ENCODE data around the gene CCDC194.

- TF ChIP-seq REST (tag by site-specific recombination; IDR thresholded peaks at IDR 0.05) = no peak
- no peak for TF ChIP-seq ZNF157 (tag by site-specific recombination; IDR thresholded peaks at IDR 0.05)
- TF ChIP-seq ZBTB21 (tag by site-specific recombination; IDR thresholded peaks at IDR 0.05) = no peak
Measured at GRCh38 chr19:17423429-17424208, 29.6 kb upstream of the CCDC194 start.
